SK-N-SH treated with all-trans-retinoic acid at 6 μM for 48 hours (cell line): ENCODE measurements around the gene RBPJ.

Experiments used
- ATAC-seq: fragments of 200-7000 bp; cut with Tn5 transposase; 3 replicates; pipeline ENCODE4 v1.9.1; 2020; ENCODE audit warnings: mild to moderate bottlenecking, moderate library complexity
- CSDC2 ChIP-seq: fragments of 250-450 bp; sonication (Bioruptor Pico); IDR thresholded peaks from 2 replicates; pipeline ENCODE4 v1.5.0; 2020; ENCODE audit warnings: mild to moderate bottlenecking, moderate library complexity
- GLIS3 ChIP-seq: fragments of 250-450 bp; sonication (Bioruptor Pico); IDR thresholded peaks from 2 replicates; pipeline ENCODE4 v1.5.0; 2020; ENCODE audit warnings: mild to moderate bottlenecking, moderate library complexity
- ISL1 ChIP-seq: fragments of 250-450 bp; sonication (Bioruptor Pico); IDR thresholded peaks from 2 replicates; pipeline ENCODE4 v2.1.2; 2022; ENCODE audit warnings: mild to moderate bottlenecking, moderate library complexity
- OSR1 ChIP-seq: fragments of 250-450 bp; sonication (Bioruptor Pico); IDR thresholded peaks from 2 replicates; pipeline ENCODE4 v1.8.0; 2022; ENCODE audit warnings: moderate library complexity, mild to moderate bottlenecking, inconsistent platforms
- PATZ1 ChIP-seq: fragments of 250-450 bp; sonication (Bioruptor Pico); IDR thresholded peaks from 2 replicates; pipeline ENCODE4 v1.8.0; 2020; ENCODE audit warnings: mild to moderate bottlenecking, moderate library complexity, borderline replicate concordance
- PPARA ChIP-seq: fragments of 250-450 bp; sonication (Bioruptor Pico); IDR thresholded peaks from 2 replicates; pipeline ENCODE4 v1.5.0; 2020; ENCODE audit warnings: mild to moderate bottlenecking, borderline replicate concordance
- RARB ChIP-seq: fragments of 250-450 bp; sonication (Bioruptor Pico); IDR thresholded peaks from 2 replicates; pipeline ENCODE4 v1.8.0; 2021; ENCODE audit warnings: mild to moderate bottlenecking, moderate library complexity
- SNAI2 ChIP-seq: fragments of 250-450 bp; sonication (Bioruptor Pico); IDR thresholded peaks from 2 replicates; pipeline ENCODE4 v1.5.0; 2020; ENCODE audit warnings: mild to moderate bottlenecking, moderate library complexity
- TCF4 ChIP-seq: fragments of 250-450 bp; sonication (Bioruptor Pico); IDR thresholded peaks from 2 replicates; pipeline ENCODE4 v1.8.0; 2021; ENCODE audit warnings: mild to moderate bottlenecking, moderate library complexity, borderline replicate concordance
- TOX ChIP-seq: fragments of 250-450 bp; sonication (Bioruptor Pico); IDR thresholded peaks from 2 replicates; pipeline ENCODE4 v1.8.0; 2021; ENCODE audit warnings: mild to moderate bottlenecking, moderate library complexity, borderline replicate concordance
- ZC3H10 ChIP-seq: fragments of 250-450 bp; sonication (Bioruptor Pico); IDR thresholded peaks from 2 replicates; pipeline ENCODE4 v1.5.1; 2021; ENCODE audit warnings: mild to moderate bottlenecking, moderate library complexity
- ZFP30 ChIP-seq: fragments of 450-650 bp; formaldehyde crosslinking; IDR thresholded peaks from 2 replicates; pipeline ENCODE4 v1.5.0; 2022; ENCODE audit warnings: mild to moderate bottlenecking, moderate library complexity
- ZNF565 ChIP-seq: fragments of 450-650 bp; formaldehyde crosslinking; conservative IDR thresholded peaks from 2 replicates; pipeline ENCODE4 v1.5.0; 2020; ENCODE audit warnings: low read depth, mild to moderate bottlenecking, moderate library complexity
- TF ChIP-seq, protein P1 (sequence below): fragments of 250-450 bp; sonication (Bioruptor Pico); IDR thresholded peaks from 2 replicates; pipeline ENCODE4 v1.8.0; 2021; ENCODE audit warnings: low read depth, mild to moderate bottlenecking, moderate library complexity, borderline replicate concordance
- TF ChIP-seq, protein P2 (sequence below): fragments of 250-450 bp; sonication (Bioruptor Pico); IDR thresholded peaks from 2 replicates; pipeline ENCODE4 v1.5.0; 2020; ENCODE audit warnings: mild to moderate bottlenecking, moderate library complexity
- TF ChIP-seq, protein P3 (sequence below): fragments of 250-450 bp; sonication (Bioruptor Pico); IDR thresholded peaks from 2 replicates; pipeline ENCODE4 v1.5.1; 2021; ENCODE audit warnings: mild to moderate bottlenecking, moderate library complexity

RBPJ gene

GRCh38 chr4:26384380-26385057 is 63.7 kb downstream of the RBPJ start:
- no peak for ATAC-seq
- TF ChIP-seq CSDC2 (CRISPR knock-in tag) (no peak), GLIS3 (CRISPR knock-in tag) (no peak), OSR1 (CRISPR knock-in tag) (no peak), TCF4 (no peak), RARB (CRISPR knock-in tag) (no peak), TOX (no peak), ISL1 (no peak), ZNF565 (CRISPR knock-in tag) (no peak), PPARA (CRISPR knock-in tag) (no peak), PATZ1 (no peak), ZFP30 (no peak), SNAI2 (CRISPR knock-in tag) (no peak)
- TF ChIP-seq, protein P1, sequence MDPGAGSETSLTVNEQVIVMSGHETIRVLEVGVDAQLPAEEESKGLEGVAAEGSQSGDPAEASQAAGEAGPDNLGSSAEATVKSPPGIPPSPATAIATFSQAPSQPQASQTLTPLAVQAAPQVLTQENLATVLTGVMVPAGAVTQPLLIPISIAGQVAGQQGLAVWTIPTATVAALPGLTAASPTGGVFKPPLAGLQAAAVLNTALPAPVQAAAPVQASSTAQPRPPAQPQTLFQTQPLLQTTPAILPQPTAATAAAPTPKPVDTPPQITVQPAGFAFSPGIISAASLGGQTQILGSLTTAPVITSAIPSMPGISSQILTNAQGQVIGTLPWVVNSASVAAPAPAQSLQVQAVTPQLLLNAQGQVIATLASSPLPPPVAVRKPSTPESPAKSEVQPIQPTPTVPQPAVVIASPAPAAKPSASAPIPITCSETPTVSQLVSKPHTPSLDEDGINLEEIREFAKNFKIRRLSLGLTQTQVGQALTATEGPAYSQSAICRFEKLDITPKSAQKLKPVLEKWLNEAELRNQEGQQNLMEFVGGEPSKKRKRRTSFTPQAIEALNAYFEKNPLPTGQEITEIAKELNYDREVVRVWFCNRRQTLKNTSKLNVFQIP = no peak
- TF ChIP-seq, protein P2, sequence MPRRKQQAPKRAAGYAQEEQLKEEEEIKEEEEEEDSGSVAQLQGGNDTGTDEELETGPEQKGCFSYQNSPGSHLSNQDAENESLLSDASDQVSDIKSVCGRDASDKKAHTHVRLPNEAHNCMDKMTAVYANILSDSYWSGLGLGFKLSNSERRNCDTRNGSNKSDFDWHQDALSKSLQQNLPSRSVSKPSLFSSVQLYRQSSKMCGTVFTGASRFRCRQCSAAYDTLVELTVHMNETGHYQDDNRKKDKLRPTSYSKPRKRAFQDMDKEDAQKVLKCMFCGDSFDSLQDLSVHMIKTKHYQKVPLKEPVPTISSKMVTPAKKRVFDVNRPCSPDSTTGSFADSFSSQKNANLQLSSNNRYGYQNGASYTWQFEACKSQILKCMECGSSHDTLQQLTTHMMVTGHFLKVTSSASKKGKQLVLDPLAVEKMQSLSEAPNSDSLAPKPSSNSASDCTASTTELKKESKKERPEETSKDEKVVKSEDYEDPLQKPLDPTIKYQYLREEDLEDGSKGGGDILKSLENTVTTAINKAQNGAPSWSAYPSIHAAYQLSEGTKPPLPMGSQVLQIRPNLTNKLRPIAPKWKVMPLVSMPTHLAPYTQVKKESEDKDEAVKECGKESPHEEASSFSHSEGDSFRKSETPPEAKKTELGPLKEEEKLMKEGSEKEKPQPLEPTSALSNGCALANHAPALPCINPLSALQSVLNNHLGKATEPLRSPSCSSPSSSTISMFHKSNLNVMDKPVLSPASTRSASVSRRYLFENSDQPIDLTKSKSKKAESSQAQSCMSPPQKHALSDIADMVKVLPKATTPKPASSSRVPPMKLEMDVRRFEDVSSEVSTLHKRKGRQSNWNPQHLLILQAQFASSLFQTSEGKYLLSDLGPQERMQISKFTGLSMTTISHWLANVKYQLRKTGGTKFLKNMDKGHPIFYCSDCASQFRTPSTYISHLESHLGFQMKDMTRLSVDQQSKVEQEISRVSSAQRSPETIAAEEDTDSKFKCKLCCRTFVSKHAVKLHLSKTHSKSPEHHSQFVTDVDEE (CRISPR knock-in tag) = no peak
- TF ChIP-seq, all 23 proteins: peak for 0

DNA sequence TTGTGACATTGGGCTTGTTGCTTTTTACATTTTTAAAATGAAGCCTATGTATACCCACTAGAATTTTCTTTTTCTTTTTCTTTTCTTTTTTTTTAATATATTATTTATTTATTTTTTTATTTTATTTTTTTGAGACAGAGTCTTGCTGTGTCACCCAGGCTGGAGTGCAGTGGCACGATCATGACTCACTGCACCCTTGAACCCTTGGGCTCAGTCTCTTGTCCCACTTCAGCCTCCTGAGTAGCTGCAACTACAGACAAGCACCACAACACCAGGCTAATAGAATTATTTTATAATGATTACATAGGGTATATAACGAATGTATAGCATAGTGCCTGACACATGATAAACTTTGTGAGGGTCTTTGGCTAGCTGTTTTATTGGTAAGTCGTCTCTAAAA is 64.9 kb downstream of the RBPJ start:
- TF ChIP-seq PATZ1 (no peak), SNAI2 (CRISPR knock-in tag) (no peak), ZC3H10 (no peak), ZFP30 (no peak), TOX (no peak), ISL1 (no peak)
- TF ChIP-seq, protein P2 (CRISPR knock-in tag) = no peak
- TF ChIP-seq, protein P3, sequence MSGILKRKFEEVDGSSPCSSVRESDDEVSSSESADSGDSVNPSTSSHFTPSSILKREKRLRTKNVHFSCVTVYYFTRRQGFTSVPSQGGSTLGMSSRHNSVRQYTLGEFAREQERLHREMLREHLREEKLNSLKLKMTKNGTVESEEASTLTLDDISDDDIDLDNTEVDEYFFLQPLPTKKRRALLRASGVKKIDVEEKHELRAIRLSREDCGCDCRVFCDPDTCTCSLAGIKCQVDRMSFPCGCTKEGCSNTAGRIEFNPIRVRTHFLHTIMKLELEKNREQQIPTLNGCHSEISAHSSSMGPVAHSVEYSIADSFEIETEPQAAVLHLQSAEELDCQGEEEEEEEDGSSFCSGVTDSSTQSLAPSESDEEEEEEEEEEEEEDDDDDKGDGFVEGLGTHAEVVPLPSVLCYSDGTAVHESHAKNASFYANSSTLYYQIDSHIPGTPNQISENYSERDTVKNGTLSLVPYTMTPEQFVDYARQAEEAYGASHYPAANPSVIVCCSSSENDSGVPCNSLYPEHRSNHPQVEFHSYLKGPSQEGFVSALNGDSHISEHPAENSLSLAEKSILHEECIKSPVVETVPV (CRISPR knock-in tag) = no peak
- no peak for ATAC-seq

GRCh38 chr4:26386386-26386785 is 65.6 kb downstream of the RBPJ start:
- no peak for ATAC-seq
- TF ChIP-seq SNAI2 (CRISPR knock-in tag) (no peak), PATZ1 (no peak), TOX (no peak), ZC3H10 (no peak), OSR1 (CRISPR knock-in tag) (no peak), GLIS3 (CRISPR knock-in tag) (no peak), ISL1 (no peak)
- TF ChIP-seq, protein P2 (CRISPR knock-in tag) = no peak
